HG03095 (cell line): ENCODE data around the gene CBX4.

Experiments
- ATAC-seq: cut with Tn5 transposase; IDR thresholded peaks from one replicate; pipeline ENCODE4 v1.9.1; 2021; ENCODE audit warnings: moderate library complexity; ENCODE audit not compliant: unreplicated experiment

The CBX4 gene

DNA sequence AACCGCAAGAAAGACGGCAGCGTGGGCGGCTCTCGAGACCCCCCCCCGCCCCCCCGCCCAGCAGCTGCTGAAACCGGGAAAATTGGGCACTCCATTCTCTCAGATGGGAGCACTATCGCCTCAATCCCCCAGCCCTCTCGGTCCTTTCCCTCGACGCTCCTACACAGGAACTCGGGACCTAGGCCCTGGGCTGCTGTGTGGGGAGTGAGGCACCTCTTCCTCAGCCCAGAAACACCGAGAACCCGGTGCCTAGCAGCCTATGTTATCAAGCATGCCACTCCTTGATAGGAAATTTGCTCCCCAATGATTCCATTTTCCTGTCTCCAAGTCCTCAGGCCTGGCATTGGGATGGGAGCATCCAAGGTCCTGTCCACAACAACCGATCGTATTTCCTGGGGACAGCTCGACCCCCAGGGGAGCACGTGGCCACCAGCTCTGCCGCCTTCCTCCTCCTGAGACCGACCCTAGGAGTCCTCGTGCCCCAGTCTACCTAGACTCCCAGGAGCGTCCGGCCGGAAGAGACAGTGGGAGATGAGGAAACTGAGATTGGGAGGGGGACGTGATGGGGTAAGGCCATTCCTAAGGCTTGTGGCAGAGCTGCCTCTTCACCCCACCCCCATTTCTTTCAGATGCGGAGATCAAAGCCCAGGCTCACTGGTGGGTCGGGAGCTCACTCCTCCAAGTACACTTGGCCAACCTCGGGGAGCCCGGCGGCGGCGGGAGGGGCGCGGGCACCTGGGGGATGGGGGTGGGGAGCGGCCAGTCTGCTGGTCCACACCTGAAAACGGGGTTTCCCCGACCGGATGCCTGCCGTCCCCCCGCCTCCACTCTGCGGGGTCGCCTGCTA lies 24.9 kb downstream of the CBX4 start:
- ATAC-seq, result no peak

DNA sequence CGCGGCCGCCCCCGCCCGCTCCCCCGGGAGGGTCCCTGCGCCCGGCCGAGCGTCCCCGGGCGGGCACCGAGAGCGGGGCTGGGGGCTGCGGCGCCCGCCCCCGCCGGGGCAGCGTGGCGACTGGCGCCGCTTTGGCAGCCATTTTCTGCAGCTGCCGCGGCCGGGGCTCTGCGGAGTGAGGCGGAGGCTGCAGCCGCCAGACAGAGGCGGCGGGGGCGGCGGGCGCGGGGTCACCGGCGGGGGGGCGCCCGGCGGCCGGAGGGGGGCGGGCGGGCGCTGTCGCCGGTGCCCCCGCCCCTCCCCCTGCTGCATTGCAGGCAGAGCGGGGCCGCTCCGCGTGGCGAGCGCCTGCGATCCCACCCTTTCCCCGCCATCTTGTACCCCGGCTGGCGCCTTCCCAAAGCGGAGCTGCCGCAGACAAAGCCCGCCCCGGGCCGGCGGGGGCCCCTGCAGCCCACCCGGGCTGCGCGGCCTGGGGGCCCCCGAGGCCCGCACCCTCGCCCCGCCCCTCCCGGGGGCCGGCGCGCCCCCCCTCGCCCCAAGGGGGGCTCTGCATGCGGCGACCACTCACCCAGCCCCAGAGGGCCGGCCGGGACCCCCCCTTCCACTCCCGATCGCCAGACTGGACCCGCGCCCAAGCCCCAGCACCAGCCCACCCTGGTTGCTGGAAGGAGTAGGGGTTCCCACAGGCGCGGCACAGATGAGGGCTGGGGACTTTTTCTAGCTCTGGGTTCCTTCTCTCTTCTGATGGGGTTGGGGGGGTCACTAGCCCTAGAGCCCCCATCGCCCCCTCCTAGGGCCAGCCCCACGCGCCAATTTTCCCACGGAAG lies 25.7 kb downstream of the CBX4 start:
- no peak for ATAC-seq

- no peak for ATAC-seq
These were observed 26.6 kb downstream of the CBX4 start for GRCh38 chr17:79812353-79813258.

DNA sequence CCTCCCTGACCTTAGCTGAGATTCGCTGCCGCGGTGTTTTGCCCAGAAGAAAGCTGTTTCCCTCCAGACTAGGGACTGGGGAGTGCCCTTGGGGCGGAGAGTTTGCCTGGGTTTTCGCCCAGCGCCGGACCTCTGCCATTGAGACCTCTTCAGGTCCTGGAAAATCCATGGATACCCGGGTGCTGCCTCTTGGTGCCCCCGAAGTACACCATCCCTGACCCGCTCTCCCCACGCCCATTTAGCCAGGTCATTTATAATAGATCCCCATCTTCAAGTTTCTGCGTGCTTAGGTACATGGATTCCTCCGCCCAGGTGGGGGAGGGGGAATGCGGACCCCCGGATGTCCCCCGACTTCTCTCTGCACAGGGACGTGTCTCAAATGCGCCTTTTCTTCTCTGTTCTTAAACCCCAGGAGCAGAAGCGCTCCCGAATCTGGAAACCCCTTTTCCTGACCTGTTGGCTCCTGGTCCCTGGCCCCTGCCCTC lies 27.3 kb downstream of the CBX4 start:
- no peak for ATAC-seq

DNA sequence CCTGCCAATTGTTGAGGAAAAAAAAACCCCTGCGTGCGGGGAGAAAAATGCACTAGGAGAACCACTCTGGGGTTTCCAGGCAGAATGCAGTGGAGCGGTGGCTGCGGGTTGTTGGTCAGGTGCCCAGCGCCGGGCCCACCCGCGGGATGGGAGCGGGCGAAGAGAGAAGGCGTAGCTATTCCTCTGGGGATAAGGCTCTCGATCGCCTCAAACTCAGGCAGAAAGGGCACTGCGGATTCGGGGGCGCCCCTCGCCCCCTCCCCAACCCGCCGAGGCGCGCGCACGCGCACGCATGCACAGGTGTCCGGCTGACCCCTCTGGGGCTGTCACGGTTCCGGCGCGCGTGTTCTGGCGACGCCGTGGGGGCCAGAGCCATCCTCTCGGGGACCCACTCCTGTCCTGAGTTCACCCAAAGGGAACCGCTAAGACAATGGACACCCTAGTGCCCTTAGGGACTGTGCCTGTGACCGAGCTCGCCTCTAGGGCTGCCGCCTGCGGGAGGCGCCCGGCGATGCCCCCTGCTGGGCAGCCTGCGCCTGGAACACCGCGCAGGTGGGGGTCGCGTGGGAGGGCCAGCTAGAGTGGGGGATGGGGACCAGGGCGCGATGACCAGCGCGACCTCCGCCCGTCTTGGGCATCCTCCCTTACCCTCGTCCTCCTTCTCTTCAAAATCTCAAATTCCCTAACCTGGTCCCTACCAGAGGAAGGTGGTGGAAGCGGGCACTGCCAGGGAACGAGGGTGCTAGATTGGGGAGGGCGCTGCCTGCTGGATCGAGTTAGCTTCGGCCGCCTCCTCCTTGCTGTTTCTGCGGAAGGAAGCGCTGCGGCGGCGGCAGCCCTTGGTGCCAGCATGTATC lies 28.0 kb downstream of the CBX4 start:
- ATAC-seq, result no peak

GRCh38 chr17:79810130-79811010 lies 28.9 kb downstream of the CBX4 start:
- ATAC-seq, result peak; percentile 68

DNA sequence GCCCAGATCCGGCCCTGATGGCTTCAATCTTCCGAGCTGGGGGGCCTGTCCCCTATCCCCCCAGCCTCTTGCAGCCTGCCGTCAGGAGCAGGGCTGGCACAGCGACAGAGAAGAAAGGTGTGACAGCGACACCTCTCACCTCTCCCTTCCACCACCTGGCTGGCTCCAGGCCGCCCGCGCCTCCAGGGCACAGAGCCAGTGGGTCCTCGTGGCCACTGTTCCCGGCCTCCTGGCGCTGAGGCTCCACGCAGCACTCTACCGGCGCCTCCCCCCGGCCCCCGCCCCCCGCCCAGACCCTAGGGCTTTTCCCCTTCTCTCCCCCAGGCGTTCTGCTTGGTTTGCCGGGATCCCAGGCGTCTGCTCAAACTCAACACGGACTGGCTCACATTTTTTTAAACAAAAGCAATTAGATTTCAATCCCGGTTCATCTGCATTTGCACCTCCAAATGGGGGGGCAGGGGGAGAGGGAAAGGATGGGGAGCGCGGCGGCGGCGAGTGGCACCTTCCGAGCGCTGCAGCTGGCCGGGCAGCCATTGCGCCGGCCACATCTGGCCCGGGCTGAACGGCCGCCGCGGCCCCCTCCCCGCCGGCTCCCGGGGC lies 29.6 kb downstream of the CBX4 start:
- ATAC-seq, result no peak

- no peak for ATAC-seq
These were observed 30.3 kb downstream of the CBX4 start for GRCh38 chr17:79808763-79809529.

- ATAC-seq, result no peak
These were observed 32.1 kb downstream of the CBX4 start for GRCh38 chr17:79806863-79807720.

GRCh38 chr17:79806446-79806760 lies 32.8 kb downstream of the CBX4 start:
- ATAC-seq, result no peak

DNA sequence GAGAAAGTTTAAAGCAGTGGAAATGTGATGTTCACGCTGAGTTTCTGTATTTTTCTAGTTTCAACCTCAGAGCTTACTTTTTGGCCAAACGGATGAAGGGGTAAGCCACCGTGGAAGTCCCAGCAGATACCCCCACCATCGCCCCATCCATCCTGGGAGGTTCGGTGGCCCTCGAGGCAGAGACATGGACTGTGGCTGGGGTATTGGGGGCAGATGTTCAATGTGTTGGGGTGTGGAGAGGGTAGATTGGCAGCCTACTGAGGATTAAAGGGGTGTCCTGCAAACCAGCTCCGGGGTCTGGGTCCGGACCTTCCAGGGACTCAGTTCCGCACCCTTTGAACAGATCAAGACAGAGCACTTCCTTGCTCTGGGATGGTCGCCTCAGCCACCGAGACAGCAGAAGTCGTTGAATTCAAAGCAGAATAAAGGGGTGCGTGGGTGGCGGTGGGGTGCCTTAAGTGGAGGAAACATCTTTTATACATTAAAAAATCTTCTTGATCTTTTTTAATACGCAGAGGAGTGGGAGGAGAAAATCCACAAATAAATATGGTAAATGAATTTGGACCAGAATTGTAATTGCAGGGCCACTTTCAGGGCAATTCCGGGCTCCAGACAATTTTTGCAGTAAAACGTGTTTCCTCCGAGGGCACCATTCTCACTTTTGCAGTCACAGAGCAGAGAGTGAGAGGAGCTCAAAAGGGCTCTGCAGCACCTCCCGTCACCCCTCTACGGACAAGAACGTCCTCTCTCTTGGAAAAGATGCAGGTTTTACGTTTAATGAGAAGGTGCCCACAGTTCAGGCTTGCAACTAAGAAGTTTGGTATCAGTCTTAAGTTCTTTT lies 34.2 kb downstream of the CBX4 start:
- ATAC-seq, result peak; percentile 11

- ATAC-seq, result peak; percentile 45
These were observed 35.0 kb downstream of the CBX4 start for GRCh38 chr17:79803997-79804855.

- no peak for ATAC-seq
These were observed 35.7 kb downstream of the CBX4 start for GRCh38 chr17:79803421-79803996.

DNA sequence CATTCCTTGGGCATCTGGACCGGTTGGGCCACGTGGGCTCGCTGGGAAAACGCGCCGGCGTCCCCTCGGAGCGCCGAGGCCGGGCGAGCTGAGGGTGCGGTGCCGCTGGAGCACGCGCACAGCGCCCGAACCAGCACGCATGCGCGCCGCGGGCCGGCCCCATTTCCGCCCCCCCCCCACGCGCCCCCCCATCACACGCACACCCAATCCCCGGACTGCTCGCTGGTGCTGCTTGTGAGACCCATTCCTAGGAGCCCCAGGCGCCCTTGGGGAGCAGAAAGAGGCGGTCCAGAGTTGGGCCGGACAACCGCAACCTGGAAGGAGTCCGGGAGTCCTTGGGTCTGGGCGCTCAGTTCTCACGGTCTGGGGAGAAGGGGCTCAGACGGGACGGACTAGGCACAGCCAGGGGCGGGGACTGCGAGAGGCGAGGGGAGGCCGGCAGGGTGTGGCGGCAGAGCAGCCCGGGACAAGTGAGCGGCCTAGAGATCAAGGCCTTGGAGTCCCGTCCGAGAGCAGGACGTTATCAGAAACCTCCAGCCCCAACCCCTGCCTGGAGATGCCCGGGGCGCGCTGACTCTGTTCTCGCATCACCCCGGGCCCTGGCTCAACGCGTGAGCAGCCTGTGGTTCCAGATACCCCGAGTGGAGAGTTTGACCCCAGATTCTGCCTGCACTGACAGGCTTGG lies 36.4 kb downstream of the CBX4 start:
- ATAC-seq, result no peak
